DND-41 (cell line): ENCODE measurements around the gene NEK7.

Experiments
- ATAC-seq: fragments of 200-7000 bp; cut with Tn5 transposase; 3 replicates; pipeline ENCODE4 v1.9.1; 2021; ENCODE audit warnings: low read depth; ENCODE audit not compliant: insufficient read depth
- DNase-seq: peaks from one replicate; pipeline ENCODE4 v3.0.0-alpha.2; 2020
- H2AFZ ChIP-seq: 2 replicates; pipeline ENCODE4 v1.6.0; 2012; ENCODE audit warnings: low read depth, low read length
- H3K27ac ChIP-seq: 2 replicates; pipeline ENCODE4 v1.5.1; 2012; ENCODE audit warnings: low read length, inconsistent platforms
- H3K27me3 ChIP-seq: fragments of 200-600 bp; sonication (generic); 2 replicates; pipeline ENCODE4 v1.6.0; 2012; ENCODE audit warnings: low read length, mild to moderate bottlenecking, inconsistent platforms; ENCODE audit not compliant: insufficient read depth, poor library complexity
- H3K36me3 ChIP-seq: 2 replicates; pipeline ENCODE4 v1.5.1; 2012; ENCODE audit warnings: low read length, inconsistent platforms; ENCODE audit not compliant: insufficient read depth
- H3K4me1 ChIP-seq: 2 replicates; pipeline ENCODE4 v1.5.1; 2012; ENCODE audit warnings: mild to moderate bottlenecking, low read length; ENCODE audit not compliant: insufficient read depth
- H3K4me2 ChIP-seq: 2 replicates; pipeline ENCODE4 v1.6.0; 2012; ENCODE audit warnings: mild to moderate bottlenecking, moderate library complexity, low read length, inconsistent platforms; ENCODE audit not compliant: insufficient read depth
- H3K4me3 ChIP-seq, 2 experiments: fragments of 200-600 bp in 1 of 2; shearing (Covaris generic) in 1 of 2; 2 replicates each; pipeline ENCODE4 v1.5.1; 2012 to 2016; ENCODE audit warnings: inconsistent platforms in 2 of 2, low read length in 2 of 2, mild to moderate bottlenecking in 2 of 2, low read depth in 1 of 2, moderate library complexity in 1 of 2
- H3K79me2 ChIP-seq: 2 replicates; pipeline ENCODE4 v1.6.0; 2012; ENCODE audit warnings: low read length, inconsistent platforms; ENCODE audit not compliant: insufficient read depth
- H3K9ac ChIP-seq: 2 replicates; pipeline ENCODE4 v1.6.0; 2012; ENCODE audit warnings: low read depth, mild to moderate bottlenecking, inconsistent platforms, low read length, moderate library complexity
- H3K9me3 ChIP-seq: 2 replicates; pipeline ENCODE4 v1.5.1; 2012; ENCODE audit warnings: low read length, moderate library complexity, mild to moderate bottlenecking, inconsistent platforms; ENCODE audit not compliant: insufficient read depth, severe bottlenecking
- H4K20me1 ChIP-seq: 2 replicates; pipeline ENCODE4 v1.6.0; 2012; ENCODE audit warnings: low read length; ENCODE audit not compliant: insufficient read depth
- CTCF ChIP-seq: IDR thresholded peaks from 2 replicates; pipeline ENCODE4 v1.5.1; 2012; ENCODE audit warnings: borderline replicate concordance, low read length, moderate library complexity, mild to moderate bottlenecking; ENCODE audit not compliant: poor library complexity, severe bottlenecking; ENCODE audit errors: extremely low read depth
- EZH2 ChIP-seq: IDR thresholded peaks from 3 replicates; pipeline ENCODE4 v1.6.1; 2012; ENCODE audit warnings: borderline replicate concordance, low read depth, mild to moderate bottlenecking, moderate library complexity, low read length, inconsistent platforms; ENCODE audit not compliant: severe bottlenecking

Gene NEK7

GRCh38 chr1:198176179-198176578, 19.4 kb downstream of the NEK7 start:
- no peaks in the 10 kb centered on the region for H3K27me3 ChIP-seq
- peaks cover 98% of the 10 kb centered on the region for H3K4me1 ChIP-seq
- peak overlapping the region; percentile 49 for H3K27ac ChIP-seq
- DNase-seq (no peak), ATAC-seq (no peak)
- TF ChIP-seq EZH2 = no peak
- TF ChIP-seq CTCF = no peak
- no peak overlapping the region for H3K9ac ChIP-seq
- no peak overlapping the region for H2AFZ ChIP-seq
- H3K4me2 ChIP-seq = 0 out of 2 replicates have a peak overlapping the region, but pooled peaks have one; percentile 6
- no peaks in the 10 kb centered on the region for H3K9me3 ChIP-seq
- H3K79me2 ChIP-seq = peaks cover 96% of the 10 kb centered on the region
- peaks cover 9% of the 10 kb centered on the region; the same call in 1 of the 2 replicates for H4K20me1 ChIP-seq
- H3K4me3 ChIP-seq = no peak overlapping the region
- H3K36me3 ChIP-seq = no peaks in the 10 kb centered on the region

GRCh38 chr1:198177546-198177945, 20.7 kb downstream of the NEK7 start:
- H3K79me2 ChIP-seq = peaks cover 96% of the 10 kb centered on the region
- no peak overlapping the region for H3K4me3 ChIP-seq
- no peak overlapping the region for H3K9ac ChIP-seq
- H4K20me1 ChIP-seq = peaks cover 3% of the 10 kb centered on the region; the same call in 1 of the 2 replicates
- no peaks in the 10 kb centered on the region for H3K36me3 ChIP-seq
- H3K27ac ChIP-seq = peak overlapping the region; percentile 91
- peak overlapping the region; percentile 27 for H3K4me2 ChIP-seq
- H3K9me3 ChIP-seq = no peaks in the 10 kb centered on the region
- no peak for ATAC-seq
- H3K4me1 ChIP-seq = peaks cover 96% of the 10 kb centered on the region
- H2AFZ ChIP-seq = no peak overlapping the region
- TF ChIP-seq CTCF (no peak), EZH2 (no peak)
- H3K27me3 ChIP-seq = no peaks in the 10 kb centered on the region
- DNase-seq = no peak

GRCh38 chr1:198178615-198179014, 21.8 kb downstream of the NEK7 start:
- DNase-seq = no peak
- Histone ChIP-seq H3K27me3 (no peaks in the 10 kb centered on the region), H3K9ac (peak overlapping the region; percentile 44; the same call in 1 of the 2 replicates), H3K27ac (peak overlapping the region; percentile 91), H4K20me1 (no peaks in the 10 kb centered on the region), H3K4me2 (peak overlapping the region; percentile 64), H3K4me1 (peaks cover 93% of the 10 kb centered on the region), H3K79me2 (peaks cover 96% of the 10 kb centered on the region), H3K36me3 (no peaks in the 10 kb centered on the region), H3K4me3 (no peak overlapping the region), H3K9me3 (no peaks in the 10 kb centered on the region), H2AFZ (no peak overlapping the region)
- ATAC-seq = no peak
- TF ChIP-seq CTCF (no peak), EZH2 (no peak)

- no peaks in the 10 kb centered on the region for H3K36me3 ChIP-seq
- no peaks in the 10 kb centered on the region for H3K9me3 ChIP-seq
- TF ChIP-seq EZH2 (no peak), CTCF (no peak)
- no peaks in the 10 kb centered on the region for H4K20me1 ChIP-seq
- DNase-seq (peak; percentile 77), ATAC-seq (peak; percentile 95)
- peak overlapping the region; percentile 91 for H3K27ac ChIP-seq
- no peak overlapping the region for H2AFZ ChIP-seq
- H3K27me3 ChIP-seq = no peaks in the 10 kb centered on the region
- H3K79me2 ChIP-seq = peaks cover 96% of the 10 kb centered on the region
- peak overlapping the region in 1 of 2 experiments; percentile 37; a peak in 2 of 4 replicates for H3K4me3 ChIP-seq
- H3K4me2 ChIP-seq = peak overlapping the region; percentile 64
- peak overlapping the region; percentile 44 for H3K9ac ChIP-seq
- H3K4me1 ChIP-seq = peaks cover 92% of the 10 kb centered on the region
These were observed 22.8 kb downstream of the NEK7 start for GRCh38 chr1:198179556-198179981.
